Measurements from ENCODE around the gene ABCC1.

Gene ABCC1

DNA sequence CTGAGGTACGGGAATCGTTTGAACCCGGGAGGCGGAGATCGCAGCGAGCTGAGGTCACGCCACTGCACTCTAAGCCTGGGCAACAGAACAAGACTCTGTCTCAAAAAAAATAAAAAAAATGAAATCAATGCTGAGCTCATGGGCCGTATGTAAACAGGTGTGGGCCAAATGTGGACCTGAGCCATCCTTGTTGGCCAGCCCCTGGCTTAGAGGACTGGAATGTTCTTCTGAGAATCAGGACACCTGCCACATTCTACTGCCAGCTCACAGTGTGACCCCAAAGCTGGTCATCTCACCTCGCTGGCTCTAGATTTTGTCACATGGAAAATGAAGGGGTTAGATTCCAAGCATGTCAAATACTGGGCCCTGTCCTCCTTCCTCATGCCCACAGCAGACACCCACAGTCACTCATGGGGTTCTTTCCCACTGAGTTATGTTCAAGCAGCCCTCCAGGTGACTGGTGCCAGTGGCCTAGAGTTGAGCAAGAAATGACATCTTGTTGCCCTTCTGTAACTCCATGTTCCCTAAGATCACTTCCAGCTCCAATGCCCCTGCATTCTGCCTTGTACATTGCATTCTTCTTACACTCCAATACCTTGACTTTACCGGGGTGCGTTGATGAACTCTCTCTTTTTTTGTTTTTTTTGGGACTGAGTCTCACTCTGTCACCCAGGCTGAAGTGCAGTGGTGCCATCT is 110.6 kb downstream of the ABCC1 start:
- H3K4me3 ChIP-seq (ENCODE audit: low read length) = no peak overlapping the region
- H3K9me3 ChIP-seq (ENCODE audit: control insufficient read depth, low read length) = no peaks in the 10 kb centered on the region
- no peaks in the 10 kb centered on the region for H3K27me3 ChIP-seq (replicated peaks; ENCODE audit: control insufficient read depth, insufficient read depth, low read length)
- no peak overlapping the region for H3K9ac ChIP-seq (ENCODE audit: low read length)
- H3K36me3 ChIP-seq (ENCODE audit: control insufficient read depth, insufficient read depth, low read length, severe bottlenecking) = peaks cover 85% of the 10 kb centered on the region
- no peak for DNase-seq (ENCODE audit: low read depth)
- H3K4me1 ChIP-seq (ENCODE audit: control insufficient read depth, insufficient read depth, low read length) = no peaks in the 10 kb centered on the region

DNA sequence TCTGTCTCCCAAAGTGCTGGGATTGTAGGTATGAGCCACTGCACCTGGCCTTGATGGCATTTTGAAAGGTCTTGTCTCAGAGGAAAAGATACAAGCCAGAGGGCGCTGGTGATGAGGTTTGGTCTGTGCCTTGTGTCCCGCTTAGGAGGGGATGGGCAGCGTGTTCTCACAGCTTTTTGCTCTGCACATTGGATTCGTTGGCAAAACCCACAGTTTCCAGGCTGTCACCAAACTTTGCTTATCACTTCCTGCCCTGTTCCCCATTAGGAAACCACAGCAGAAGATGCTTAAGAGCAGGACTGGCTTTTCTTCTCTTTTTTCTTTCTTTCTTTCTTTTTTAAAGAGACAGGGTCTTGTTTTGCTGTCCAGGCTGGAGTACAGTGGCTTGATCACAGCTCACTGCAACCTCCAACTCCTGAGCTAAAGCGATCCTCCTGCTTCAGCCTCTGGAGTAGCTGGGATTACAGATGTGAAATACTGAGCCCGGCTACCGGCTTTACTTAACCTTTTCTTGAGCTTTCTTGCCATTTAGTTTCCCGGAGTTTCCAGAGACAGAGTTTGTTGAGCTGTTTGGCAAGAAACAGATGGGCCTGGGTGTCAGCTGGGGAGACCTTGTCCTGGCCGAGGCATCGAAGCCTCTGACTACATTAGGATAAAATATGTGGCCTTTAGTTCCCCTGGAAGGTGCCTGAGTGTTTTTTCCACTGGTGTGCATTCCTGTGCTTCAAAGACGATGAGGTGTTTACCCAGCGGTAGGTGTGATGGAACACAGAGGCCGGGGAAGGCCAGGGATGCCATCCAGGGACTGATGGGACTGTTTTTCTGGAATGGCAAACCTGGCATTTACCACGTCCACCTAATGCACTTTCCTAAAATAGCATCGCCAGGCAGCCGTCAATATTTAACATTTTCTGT is 112.9 kb downstream of the ABCC1 start:
- Histone ChIP-seq H3K4me1 (ENCODE audit: control insufficient read depth, insufficient read depth, low read length) (no peaks in the 10 kb centered on the region), H3K4me3 (ENCODE audit: low read length) (no peak overlapping the region), H3K9ac (ENCODE audit: low read length) (no peak overlapping the region), H3K9me3 (ENCODE audit: control insufficient read depth, low read length) (no peaks in the 10 kb centered on the region), H3K27me3 (replicated peaks; ENCODE audit: control insufficient read depth, insufficient read depth, low read length) (no peaks in the 10 kb centered on the region), H3K36me3 (ENCODE audit: control insufficient read depth, insufficient read depth, low read length, severe bottlenecking) (peaks cover 79% of the 10 kb centered on the region)
- DNase-seq (ENCODE audit: low read depth) = no peak

- Histone ChIP-seq H3K9ac (ENCODE audit: low read length) (no peak overlapping the region), H3K9me3 (ENCODE audit: control insufficient read depth, low read length) (no peaks in the 10 kb centered on the region), H3K27me3 (replicated peaks; ENCODE audit: control insufficient read depth, insufficient read depth, low read length) (no peaks in the 10 kb centered on the region), H3K4me1 (ENCODE audit: control insufficient read depth, insufficient read depth, low read length) (no peaks in the 10 kb centered on the region), H3K4me3 (ENCODE audit: low read length) (no peak overlapping the region), H3K36me3 (ENCODE audit: control insufficient read depth, insufficient read depth, low read length, severe bottlenecking) (peaks cover 71% of the 10 kb centered on the region)
- no peak for DNase-seq (ENCODE audit: low read depth)
Measured at GRCh38 chr16:16063683-16064082, 114.3 kb downstream of the ABCC1 start.

- Histone ChIP-seq H3K27me3 (replicated peaks; ENCODE audit: control insufficient read depth, insufficient read depth, low read length) (no peaks in the 10 kb centered on the region), H3K4me1 (ENCODE audit: control insufficient read depth, insufficient read depth, low read length) (no peaks in the 10 kb centered on the region), H3K4me3 (ENCODE audit: low read length) (no peak overlapping the region), H3K9me3 (ENCODE audit: control insufficient read depth, low read length) (no peaks in the 10 kb centered on the region), H3K9ac (ENCODE audit: low read length) (no peak overlapping the region), H3K36me3 (ENCODE audit: control insufficient read depth, insufficient read depth, low read length, severe bottlenecking) (peaks cover 69% of the 10 kb centered on the region)
- no peak for DNase-seq (ENCODE audit: low read depth)
Measured at GRCh38 chr16:16064874-16065384, 115.5 kb downstream of the ABCC1 start.

- H3K9me3 ChIP-seq (ENCODE audit: control insufficient read depth, low read length) = no peaks in the 10 kb centered on the region
- H3K4me3 ChIP-seq (ENCODE audit: low read length) = no peak overlapping the region
- H3K36me3 ChIP-seq (ENCODE audit: control insufficient read depth, insufficient read depth, low read length, severe bottlenecking) = peaks cover 56% of the 10 kb centered on the region
- no peak for DNase-seq (ENCODE audit: low read depth)
- H3K9ac ChIP-seq (ENCODE audit: low read length) = no peak overlapping the region
- H3K27me3 ChIP-seq (replicated peaks; ENCODE audit: control insufficient read depth, insufficient read depth, low read length) = no peaks in the 10 kb centered on the region
- peaks cover 8% of the 10 kb centered on the region for H3K4me1 ChIP-seq (ENCODE audit: control insufficient read depth, insufficient read depth, low read length)
Measured at GRCh38 chr16:16067127-16067526, 117.7 kb downstream of the ABCC1 start.

DNA sequence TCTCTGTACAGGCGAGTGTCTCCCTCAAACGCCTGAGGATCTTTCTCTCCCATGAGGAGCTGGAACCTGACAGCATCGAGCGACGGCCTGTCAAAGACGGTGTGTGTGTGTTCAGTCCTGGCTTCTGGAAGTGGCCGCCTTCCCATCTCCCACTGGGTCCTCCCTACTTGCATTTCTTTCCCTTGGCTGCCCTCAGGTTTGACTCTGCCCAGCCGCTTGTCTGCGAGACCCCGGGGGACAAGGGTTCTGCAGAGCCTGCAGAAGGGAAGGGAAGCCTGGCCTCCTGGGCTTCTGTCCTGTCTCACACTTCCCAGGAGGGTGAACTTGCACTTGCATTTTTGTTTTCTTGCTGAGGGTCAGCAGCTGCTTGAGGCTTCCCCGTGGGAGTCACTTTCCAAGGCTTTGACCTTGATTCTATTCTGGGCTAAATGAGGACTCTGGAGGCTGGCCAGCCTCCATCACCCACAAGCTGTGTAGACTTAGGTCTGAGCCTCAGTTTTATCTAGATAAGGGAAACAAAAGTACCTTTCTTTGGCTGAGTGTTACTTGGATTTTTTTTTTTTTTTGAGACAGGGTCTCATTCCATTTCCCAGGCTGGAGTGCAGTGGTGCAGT is 122.3 kb downstream of the ABCC1 start:
- H3K9me3 ChIP-seq (ENCODE audit: control insufficient read depth, low read length) = no peaks in the 10 kb centered on the region
- no peaks in the 10 kb centered on the region for H3K27me3 ChIP-seq (replicated peaks; ENCODE audit: control insufficient read depth, insufficient read depth, low read length)
- peaks cover 36% of the 10 kb centered on the region for H3K4me1 ChIP-seq (ENCODE audit: control insufficient read depth, insufficient read depth, low read length)
- no peak for DNase-seq (ENCODE audit: low read depth)
- peaks cover 44% of the 10 kb centered on the region for H3K36me3 ChIP-seq (ENCODE audit: control insufficient read depth, insufficient read depth, low read length, severe bottlenecking)
- H3K9ac ChIP-seq (ENCODE audit: low read length) = no peak overlapping the region
- no peak overlapping the region for H3K4me3 ChIP-seq (ENCODE audit: low read length)

GRCh38 chr16:16073001-16073545 is 123.7 kb downstream of the ABCC1 start:
- Histone ChIP-seq H3K9me3 (ENCODE audit: control insufficient read depth, low read length) (no peaks in the 10 kb centered on the region), H3K36me3 (ENCODE audit: control insufficient read depth, insufficient read depth, low read length, severe bottlenecking) (peaks cover 54% of the 10 kb centered on the region), H3K4me1 (ENCODE audit: control insufficient read depth, insufficient read depth, low read length) (peaks cover 36% of the 10 kb centered on the region), H3K4me3 (ENCODE audit: low read length) (no peak overlapping the region), H3K27me3 (replicated peaks; ENCODE audit: control insufficient read depth, insufficient read depth, low read length) (no peaks in the 10 kb centered on the region), H3K9ac (ENCODE audit: low read length) (no peak overlapping the region)
- DNase-seq (ENCODE audit: low read depth) = no peak

DNA sequence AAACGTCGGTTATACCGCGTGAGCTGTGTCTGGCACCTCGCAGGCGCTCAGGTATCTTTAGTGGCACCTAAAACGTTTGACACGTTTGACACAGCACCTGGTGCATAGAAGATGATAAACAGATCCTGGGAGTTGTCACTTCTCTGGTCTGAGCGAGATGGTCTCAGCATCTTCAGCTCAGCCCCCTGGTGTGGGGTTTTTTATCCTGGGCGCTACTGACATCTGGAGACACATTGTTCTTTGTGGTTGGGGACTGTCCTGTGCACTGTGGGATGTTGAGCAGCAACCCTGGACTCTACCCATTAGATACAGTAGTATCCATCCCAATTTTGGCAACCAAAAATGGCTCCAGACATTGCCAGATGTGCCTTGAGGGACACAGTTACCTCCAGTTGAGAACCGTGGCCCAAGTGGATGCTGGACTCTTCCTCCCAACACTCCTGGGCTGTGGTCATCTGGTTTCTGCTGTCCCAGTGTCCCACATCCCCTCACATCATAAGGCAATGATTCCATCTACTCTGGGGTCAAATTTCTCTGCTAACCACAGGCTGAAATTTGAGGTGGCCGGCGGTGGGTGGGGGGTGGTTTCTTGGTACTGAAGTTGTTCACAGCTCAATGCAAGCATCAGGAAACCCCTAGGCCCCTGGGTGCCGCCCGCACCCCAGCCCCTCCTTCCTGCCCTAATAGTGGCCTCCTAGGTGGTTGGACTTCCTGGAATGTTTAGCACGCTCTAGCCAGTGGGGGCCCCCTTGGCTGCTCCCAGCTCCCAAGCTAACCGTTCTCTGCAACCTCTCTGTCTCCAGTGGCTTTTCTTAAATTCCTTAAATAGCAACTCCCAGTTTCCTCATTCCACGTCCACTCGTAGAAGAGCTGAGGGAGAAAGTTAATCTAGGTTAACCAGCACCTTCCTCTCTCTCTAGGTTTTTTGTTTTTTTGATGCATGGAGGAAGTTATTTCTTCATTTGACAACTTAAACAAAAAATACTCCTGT is 124.8 kb downstream of the ABCC1 start:
- Histone ChIP-seq H3K36me3 (ENCODE audit: control insufficient read depth, insufficient read depth, low read length, severe bottlenecking) (peaks cover 60% of the 10 kb centered on the region), H3K9ac (ENCODE audit: low read length) (peak overlapping the region; percentile 49), H3K4me1 (ENCODE audit: control insufficient read depth, insufficient read depth, low read length) (peaks cover 36% of the 10 kb centered on the region), H3K4me3 (ENCODE audit: low read length) (peak overlapping the region; percentile 42), H3K9me3 (ENCODE audit: control insufficient read depth, low read length) (no peaks in the 10 kb centered on the region), H3K27me3 (replicated peaks; ENCODE audit: control insufficient read depth, insufficient read depth, low read length) (no peaks in the 10 kb centered on the region)
- DNase-seq (ENCODE audit: low read depth) = peak; percentile 90

GRCh38 chr16:16075488-16076422 is 126.3 kb downstream of the ABCC1 start:
- H3K27me3 ChIP-seq (replicated peaks; ENCODE audit: control insufficient read depth, insufficient read depth, low read length) = no peaks in the 10 kb centered on the region
- no peak overlapping the region for H3K4me3 ChIP-seq (ENCODE audit: low read length)
- no peaks in the 10 kb centered on the region for H3K9me3 ChIP-seq (ENCODE audit: control insufficient read depth, low read length)
- peak; percentile 16 for DNase-seq (ENCODE audit: low read depth)
- peaks cover 65% of the 10 kb centered on the region for H3K36me3 ChIP-seq (ENCODE audit: control insufficient read depth, insufficient read depth, low read length, severe bottlenecking)
- H3K9ac ChIP-seq (ENCODE audit: low read length) = no peak overlapping the region
- H3K4me1 ChIP-seq (ENCODE audit: control insufficient read depth, insufficient read depth, low read length) = peaks cover 36% of the 10 kb centered on the region
